NOMO-1 (cell line): ENCODE measurements around the gene MSI2.
A peak's percentile ranks its signal among the peaks of the same experiment; 100 is the strongest.

ENCODE experiments used
- DNase-seq, 2 experiments: peaks; one replicate each; lab custom pipeline; 2025; ENCODE audit not compliant: unreplicated experiment in 2 of 2; lab: John Stamatoyannopoulos, UW

MSI2 gene

GRCh38 chr17:57245786-57246185 is 10.5 kb upstream of the MSI2 start:
- DNase-seq, result no peak

DNA sequence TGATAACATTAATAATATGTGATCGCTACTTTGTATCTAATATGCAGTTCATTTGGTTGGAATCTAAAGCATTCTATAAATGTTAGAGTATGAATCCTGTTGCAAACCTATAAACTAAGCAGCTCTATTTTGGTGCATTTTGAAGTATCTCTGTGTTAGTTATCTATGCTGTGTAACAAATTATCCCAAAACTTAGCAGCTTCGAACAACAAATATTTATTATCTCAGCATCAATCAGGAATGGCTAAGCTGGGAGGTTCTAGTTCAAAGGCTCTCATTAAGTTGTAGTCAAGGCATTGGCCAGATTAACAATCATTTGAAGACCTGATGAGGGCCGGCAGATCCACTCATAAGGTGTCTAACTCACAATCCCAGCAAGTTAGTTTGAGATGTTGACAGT is 10.1 kb upstream of the MSI2 start:
- no peak for DNase-seq

DNA sequence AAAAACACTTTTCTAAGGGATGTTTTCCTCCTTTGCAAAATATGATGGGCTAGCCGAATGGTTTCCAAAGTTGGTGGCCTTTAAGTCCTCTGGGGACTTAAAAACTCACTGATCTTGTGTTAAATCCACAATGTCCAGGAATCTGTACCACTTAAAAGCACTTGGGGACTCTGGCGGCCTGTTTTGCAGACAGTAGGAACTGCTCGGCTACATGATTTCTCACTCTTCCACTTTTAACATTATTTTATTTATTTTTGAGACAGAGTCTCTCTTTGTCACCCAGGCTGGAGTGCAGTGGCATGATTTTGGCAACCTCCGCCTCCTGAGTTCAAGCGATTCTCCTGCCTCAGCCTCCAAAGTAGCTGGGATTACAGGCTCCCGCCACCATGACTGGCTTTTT is 9.1 kb upstream of the MSI2 start:
- DNase-seq, result no peak

DNA sequence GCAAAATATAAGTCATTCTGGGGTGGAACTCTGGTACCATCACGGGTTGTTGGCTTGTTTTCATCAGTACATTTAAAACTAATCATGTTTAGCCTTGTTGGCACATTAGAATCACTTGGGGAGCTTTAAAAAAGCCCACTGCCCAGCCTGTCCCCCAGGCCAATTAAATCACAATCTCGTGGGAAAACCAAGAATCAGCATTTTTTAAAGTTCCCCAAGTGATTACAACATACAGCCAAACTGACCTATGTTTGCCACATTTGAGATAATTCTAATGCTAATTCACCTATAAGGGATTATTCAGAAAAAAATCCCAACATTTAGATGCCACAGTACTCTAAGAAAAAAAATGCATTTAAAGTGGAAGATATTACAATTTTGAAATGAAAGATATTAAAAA is 8.4 kb upstream of the MSI2 start:
- DNase-seq, result no peak

DNA sequence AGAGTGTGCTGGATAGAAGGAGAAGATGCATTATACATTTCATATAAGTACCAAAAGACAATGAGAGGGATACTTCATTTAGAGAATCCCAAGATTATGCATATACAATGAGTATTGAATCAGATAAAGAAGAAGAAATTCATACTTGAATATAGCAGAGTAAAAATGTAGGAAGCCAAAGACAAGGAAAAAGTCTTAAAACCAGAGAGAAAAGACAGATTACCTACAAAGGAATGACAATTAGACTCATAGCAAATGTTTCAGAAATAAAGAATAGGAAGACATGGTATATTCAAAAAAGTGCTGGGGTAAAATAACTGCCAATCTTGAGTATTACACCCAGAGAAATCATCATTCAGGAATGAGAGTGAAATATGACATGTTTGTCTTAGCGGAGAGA is 6.8 kb upstream of the MSI2 start:
- no peak for DNase-seq

DNA sequence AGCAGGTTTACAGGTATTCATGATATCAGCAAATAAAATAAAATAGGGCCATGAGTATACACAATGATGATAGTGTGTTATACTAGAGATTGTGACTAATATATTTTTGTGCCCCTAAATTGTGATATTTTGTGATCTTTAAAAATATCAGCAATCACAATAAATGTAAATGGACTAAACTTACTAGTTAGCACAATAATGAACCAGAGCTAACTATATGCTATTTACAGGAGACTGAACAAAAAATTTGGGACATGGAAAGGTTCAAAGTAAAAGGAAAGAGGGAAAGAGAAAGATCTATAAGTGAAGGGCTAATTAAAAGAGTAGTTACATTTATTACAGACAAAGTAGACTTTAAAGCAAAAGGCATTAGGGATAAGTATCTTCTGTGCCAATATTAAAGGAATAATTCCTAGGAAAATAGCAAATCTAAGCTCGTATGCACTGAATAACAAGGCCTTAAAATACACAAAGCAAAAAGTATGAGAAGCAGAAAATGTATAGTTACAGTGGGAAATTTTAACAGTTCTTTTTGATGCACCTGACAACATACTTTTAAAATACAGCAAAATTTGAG is 5.0 kb upstream of the MSI2 start:
- DNase-seq, result no peak

GRCh38 chr17:57253362-57254065 is 2.8 kb upstream of the MSI2 start:
- no peak for DNase-seq

DNA sequence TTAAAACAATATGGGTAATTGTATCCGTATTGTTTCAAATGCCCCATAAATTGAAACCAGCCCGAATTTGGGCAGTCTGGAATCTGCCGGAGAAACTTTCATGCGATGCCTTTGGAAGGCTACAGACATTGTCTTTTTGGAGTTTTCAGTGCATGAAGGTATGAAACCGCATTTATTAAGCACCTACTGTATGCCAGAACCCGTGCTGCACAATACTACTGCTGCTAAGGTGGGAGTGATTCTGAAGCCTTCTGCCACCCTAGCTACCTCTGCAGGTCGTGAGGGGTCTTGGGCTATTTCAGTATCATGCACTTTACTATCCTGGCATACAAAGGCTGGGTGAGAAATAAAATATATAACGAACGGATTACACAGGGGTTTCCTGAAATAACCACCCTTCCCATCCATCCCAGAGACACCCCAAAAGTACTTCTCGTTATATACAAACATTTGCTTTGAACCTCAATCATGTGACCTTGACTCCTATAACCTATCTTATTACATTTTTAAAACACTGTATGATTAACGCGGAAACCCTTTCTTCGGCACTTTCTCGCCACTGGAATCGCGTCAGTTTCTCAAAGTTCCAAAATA is 1.0 kb upstream of the MSI2 start:
- DNase-seq, result no peak

DNA sequence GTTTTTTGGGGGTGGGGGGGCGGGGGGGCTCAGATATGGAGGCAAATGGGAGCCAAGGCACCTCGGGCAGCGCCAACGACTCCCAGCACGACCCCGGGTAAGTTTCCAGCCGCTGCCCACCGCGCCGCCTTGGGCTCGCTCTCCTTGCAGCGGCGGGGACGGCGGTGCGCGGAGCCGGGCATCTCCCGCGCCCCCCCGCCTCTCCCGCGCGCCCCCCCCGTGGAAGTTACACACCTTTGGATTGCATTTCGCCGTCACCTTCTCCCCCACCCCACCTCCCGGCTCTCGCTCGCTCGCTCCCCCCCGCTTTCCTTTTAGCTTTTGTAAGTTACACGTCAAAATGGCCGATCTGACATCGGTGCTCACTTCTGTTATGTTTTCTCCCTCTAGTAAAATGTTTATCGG is 387 bp downstream of the MSI2 start:
- no peak for DNase-seq

DNA sequence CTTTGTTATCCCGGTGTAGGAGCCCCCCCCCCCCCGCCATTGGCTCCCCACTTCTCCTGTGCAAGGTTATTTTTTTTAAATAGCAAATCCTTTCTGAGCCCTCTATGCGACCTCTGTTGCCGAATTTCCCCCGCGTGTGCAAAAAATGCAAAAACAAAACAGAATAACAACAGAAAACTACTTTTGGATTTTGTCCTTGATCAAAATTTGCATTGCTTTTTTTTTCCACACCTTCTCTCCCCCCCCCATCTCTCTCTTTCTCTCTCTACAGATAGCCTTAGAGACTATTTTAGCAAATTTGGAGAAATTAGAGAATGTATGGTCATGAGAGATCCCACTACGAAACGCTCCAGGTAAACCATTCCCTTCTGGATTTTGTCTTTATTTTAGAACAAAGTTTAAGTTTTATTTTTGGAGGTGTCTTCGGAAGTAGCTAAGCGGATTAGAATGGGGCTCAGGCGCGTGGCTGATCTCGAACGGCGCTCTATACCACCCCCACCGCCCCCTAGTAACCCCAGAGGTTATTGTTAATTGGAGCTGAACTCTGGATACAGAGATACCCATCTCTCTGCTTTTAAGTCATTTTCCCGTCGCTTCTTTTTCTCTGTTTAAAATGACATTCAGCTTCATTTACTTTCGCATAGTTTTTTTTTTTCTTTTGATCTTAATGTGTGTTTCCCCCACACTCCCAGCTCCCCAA is 1.0 kb downstream of the MSI2 start:
- DNase-seq, result peak in 1 of 2 experiments; percentile 39

- DNase-seq, result peak in 1 of 2 experiments; percentile 36
Observed at GRCh38 chr17:57257895-57258851, 1.9 kb downstream of the MSI2 start.

- no peak for DNase-seq
Observed at GRCh38 chr17:57259306-57259705, 3.0 kb downstream of the MSI2 start.

GRCh38 chr17:57259817-57260216 is 3.5 kb downstream of the MSI2 start:
- DNase-seq, result no peak

- no peak for DNase-seq
Observed at GRCh38 chr17:57260325-57261083, 4.2 kb downstream of the MSI2 start.

- no peak for DNase-seq
Observed at GRCh38 chr17:57261084-57261461, 4.8 kb downstream of the MSI2 start.

DNA sequence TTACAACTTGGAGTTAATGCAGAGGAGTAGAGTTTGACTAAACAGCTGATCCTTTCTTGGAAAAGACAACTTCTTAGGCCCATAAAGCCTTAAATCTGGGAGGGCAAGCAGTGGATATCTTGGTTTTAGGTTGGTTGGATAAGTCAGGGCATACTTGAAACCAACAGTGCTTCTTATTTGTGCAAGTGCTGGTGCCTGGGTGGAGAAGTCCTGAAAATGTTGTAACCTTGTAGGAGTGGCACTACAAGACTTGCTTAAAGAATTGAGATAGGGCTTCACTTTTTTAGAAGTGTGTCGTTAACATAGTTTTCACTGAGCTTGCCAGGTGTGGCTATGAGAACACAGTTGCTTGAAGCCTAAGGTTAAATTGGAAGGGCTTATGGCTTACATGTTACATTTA is 6.2 kb downstream of the MSI2 start:
- no peak for DNase-seq

- DNase-seq, result no peak
Observed at GRCh38 chr17:57264250-57264649, 7.9 kb downstream of the MSI2 start.

GRCh38 chr17:57264776-57265175 is 8.5 kb downstream of the MSI2 start:
- DNase-seq, result no peak

GRCh38 chr17:57266902-57267311 is 10.6 kb downstream of the MSI2 start:
- no peak for DNase-seq

DNA sequence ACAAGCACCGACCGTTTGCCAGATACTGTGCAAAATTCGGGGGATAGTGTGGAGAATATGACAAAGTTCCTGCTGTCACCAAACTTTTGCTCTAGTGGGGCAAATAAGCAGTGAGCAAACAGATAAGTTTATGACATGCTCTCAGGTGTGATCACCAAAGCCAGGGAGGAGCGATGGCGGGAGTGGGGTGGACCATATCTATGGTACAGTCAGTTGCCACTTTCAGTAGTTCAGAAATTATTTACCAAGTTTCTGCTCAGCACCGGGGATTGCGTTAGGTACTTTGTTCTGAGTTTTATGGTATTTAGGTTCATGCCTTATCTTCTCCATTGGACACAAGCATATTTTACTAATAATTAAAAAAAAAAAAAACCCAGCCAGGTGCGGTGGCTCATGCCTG is 11.9 kb downstream of the MSI2 start:
- no peak for DNase-seq
